OCI-LY7 (cell line): Measurements from ENCODE around the gene CPNE9. TPM values are rescaled to one million over a fixed set of nuclear protein-coding genes. Genes with fewer than 3 reads are reported as not detected.

Experiments
- BruUV-seq: library from RNA; stranded (reverse); fragments of 400-500 nt; replicated peaks from 2 replicates; lab custom pipeline; 2021; lab: Mats Ljungman, UMichigan
- CTCF ChIA-PET: fragments of 300-600 bp; sonication (Branson Sonifier 250); formaldehyde crosslinking; loops from one replicate; lab custom pipeline; 2022; ENCODE audit warnings: antibody characterized with exemption; ENCODE audit not compliant: unreplicated experiment; lab: Charles Lee
- POLR2A ChIA-PET: fragments of 300-600 bp; sonication (Branson Sonifier 250); formaldehyde crosslinking; loops from one replicate; lab custom pipeline; 2022; ENCODE audit warnings: antibody characterized with exemption; lab: Charles Lee
- DNase-seq: peaks from one replicate; pipeline ENCODE4 v3.0.0-alpha.2; 2015; ENCODE audit warnings: low spot score
- H2AFZ ChIP-seq: fragments of 200-600 bp; sonication (generic), shearing (Covaris generic); 2 replicates; pipeline ENCODE4 v1.6.1; 2014; ENCODE audit warnings: mild to moderate bottlenecking, antibody characterized with exemption, low read length, moderate library complexity
- H3K27ac ChIP-seq: fragments of 200-600 bp; sonication (generic); 2 replicates; pipeline ENCODE4 v1.5.1; 2014; ENCODE audit warnings: mixed run types, low read depth, mild to moderate bottlenecking, moderate library complexity, low read length, inconsistent platforms; ENCODE audit not compliant: poor library complexity, severe bottlenecking
- H3K36me3 ChIP-seq: fragments of 200-600 bp; sonication (generic); 2 replicates; pipeline ENCODE4 v1.6.1; 2014; ENCODE audit warnings: mild to moderate bottlenecking, antibody characterized with exemption, low read length, moderate library complexity, mixed read lengths; ENCODE audit not compliant: insufficient read depth
- H3K4me1 ChIP-seq: fragments of 200-600 bp; sonication (generic); 2 replicates; pipeline ENCODE4 v1.5.1; 2014; ENCODE audit warnings: mild to moderate bottlenecking, low read length; ENCODE audit not compliant: insufficient read depth, poor library complexity, severe bottlenecking
- H3K4me2 ChIP-seq: fragments of 200-600 bp; sonication (generic); 2 replicates; pipeline ENCODE4 v1.6.1; 2014; ENCODE audit warnings: mild to moderate bottlenecking, low read length
- H3K4me3 ChIP-seq: fragments of 200-600 bp; sonication (generic); 2 replicates; pipeline ENCODE4 v1.5.1; 2014; ENCODE audit warnings: mild to moderate bottlenecking, low read depth, low read length; ENCODE audit not compliant: poor library complexity, severe bottlenecking
- H3K79me2 ChIP-seq: fragments of 200-600 bp; sonication (generic); 2 replicates; pipeline ENCODE4 v1.6.1; 2016; ENCODE audit warnings: low read depth, mild to moderate bottlenecking, low read length, moderate library complexity, mixed read lengths; ENCODE audit not compliant: insufficient read depth
- H3K9me2 ChIP-seq: fragments of 200-600 bp; sonication (generic); 2 replicates; pipeline ENCODE4 v1.6.1; 2016; ENCODE audit warnings: mild to moderate bottlenecking, low read length, mixed read lengths; ENCODE audit not compliant: insufficient read depth
- H3K9me3 ChIP-seq: fragments of 200-600 bp; sonication (generic); 2 replicates; pipeline ENCODE4 v1.6.1; 2014; ENCODE audit warnings: mild to moderate bottlenecking, mixed run types, low read length, mixed read lengths
- H4K20me1 ChIP-seq: fragments of 200-600 bp; sonication (generic); 2 replicates; pipeline ENCODE4 v1.6.1; 2014; ENCODE audit warnings: mild to moderate bottlenecking, antibody characterized with exemption, low read length, moderate library complexity, mixed read lengths; ENCODE audit not compliant: insufficient read depth
- CTCF ChIP-seq: fragments of 200-600 bp; sonication (generic); conservative IDR thresholded peaks from 2 replicates; pipeline ENCODE4 v1.5.1; 2014; ENCODE audit warnings: mild to moderate bottlenecking, antibody characterized with exemption, low read length, moderate library complexity, mixed read lengths
- EZH2phosphoT487 ChIP-seq: fragments of 200-600 bp; sonication (generic); IDR thresholded peaks from 2 replicates; pipeline ENCODE4 v1.6.1; 2018; ENCODE audit warnings: low read depth, borderline replicate concordance, mild to moderate bottlenecking, mixed run types, antibody characterized with exemption, low read length, moderate library complexity, mixed read lengths
- intact Hi-C: fragments of 100-400 bp; cut with micrococcal nuclease; formaldehyde crosslinking; loops from one replicate; pipeline ENCODE4 v1.10.0; 2022; ENCODE audit not compliant: unreplicated experiment
- total RNA-seq, 2 experiments: library from RNA; depleted of rRNA in 1 of 2; stranded (reverse); fragments of >200 nt in 1 of 2; shearing (Covaris generic) in 1 of 2; gene quantifications; 2 replicates each; pipeline ENCODE4 v1.2.3, GENCODE V29; 2014 to 2022

The CPNE9 gene
- total RNA-seq, 2 experiments from 2014 or later = not detected

GRCh38 chr3:9703240-9703639, 393 bp upstream of the CPNE9 start:
- ChIA-PET CTCF (no interaction called here), POLR2A (no interaction called here)
- H3K9me3 ChIP-seq = no peaks in the 10 kb centered on the region
- H3K27ac ChIP-seq = no peak overlapping the region
- no peak overlapping the region for H2AFZ ChIP-seq
- TF ChIP-seq EZH2phosphoT487 = no peak
- no peak for TF ChIP-seq CTCF
- no peaks in the 10 kb centered on the region for H3K4me1 ChIP-seq
- no peaks in the 10 kb centered on the region for H3K79me2 ChIP-seq
- intact Hi-C loops = no loop called here
- H3K9me2 ChIP-seq = no peaks in the 10 kb centered on the region
- H3K4me3 ChIP-seq = no peak overlapping the region
- peaks cover under 1% of the 10 kb centered on the region; the same call in 1 of the 2 replicates for H3K36me3 ChIP-seq
- H4K20me1 ChIP-seq = no peaks in the 10 kb centered on the region
- BruUV-seq = no TSS peak
- H3K4me2 ChIP-seq = no peak overlapping the region
- DNase-seq = no peak

GRCh38 chr3:9704347-9705322, 1.0 kb downstream of the CPNE9 start:
- Histone ChIP-seq H3K9me3 (no peaks in the 10 kb centered on the region), H3K27ac (no peak overlapping the region), H3K79me2 (no peaks in the 10 kb centered on the region), H3K4me1 (no peaks in the 10 kb centered on the region), H3K36me3 (no peaks in the 10 kb centered on the region), H3K4me3 (no peak overlapping the region), H2AFZ (no peak overlapping the region), H3K9me2 (no peaks in the 10 kb centered on the region), H3K4me2 (no peak overlapping the region), H4K20me1 (no peaks in the 10 kb centered on the region)
- ChIA-PET POLR2A (no interaction called here), CTCF (no interaction called here)
- BruUV-seq = no TSS peak
- no peak for DNase-seq
- intact Hi-C loops = no loop called here
- TF ChIP-seq EZH2phosphoT487 = no peak
- TF ChIP-seq CTCF = no peak

- ChIA-PET CTCF (no interaction called here), POLR2A (no interaction called here)
- Histone ChIP-seq H4K20me1 (no peaks in the 10 kb centered on the region), H2AFZ (no peak overlapping the region), H3K27ac (no peak overlapping the region), H3K36me3 (no peaks in the 10 kb centered on the region), H3K4me3 (no peak overlapping the region), H3K9me2 (no peaks in the 10 kb centered on the region), H3K4me1 (no peaks in the 10 kb centered on the region), H3K79me2 (no peaks in the 10 kb centered on the region), H3K4me2 (no peak overlapping the region), H3K9me3 (no peaks in the 10 kb centered on the region)
- no TSS peak for BruUV-seq
- TF ChIP-seq EZH2phosphoT487 (no peak), CTCF (no peak)
- DNase-seq = no peak
- intact Hi-C loops = no loop called here
These were observed 6.6 kb downstream of the CPNE9 start for GRCh38 chr3:9710174-9710739.
